GM21526 (cell line): ENCODE data around the gene HMGA1.
"Not testable (repeated sequence)": the region's sequence is repeated elsewhere in the genome, so short reads cannot be mapped to it uniquely, and the experiment has no call there.

ENCODE experiments used
- ATAC-seq: cut with Tn5 transposase; IDR thresholded peaks from one replicate; pipeline ENCODE4 v1.9.1; 2021; ENCODE audit warnings: moderate library complexity; ENCODE audit not compliant: unreplicated experiment, low FRiP score

HMGA1 gene

GRCh38 chr6:34259529-34260069 lies 22.9 kb downstream of the HMGA1 start:
- no peak for ATAC-seq

- ATAC-seq: no peak
Measured at GRCh38 chr6:34260576-34261267, 24.0 kb downstream of the HMGA1 start.

DNA sequence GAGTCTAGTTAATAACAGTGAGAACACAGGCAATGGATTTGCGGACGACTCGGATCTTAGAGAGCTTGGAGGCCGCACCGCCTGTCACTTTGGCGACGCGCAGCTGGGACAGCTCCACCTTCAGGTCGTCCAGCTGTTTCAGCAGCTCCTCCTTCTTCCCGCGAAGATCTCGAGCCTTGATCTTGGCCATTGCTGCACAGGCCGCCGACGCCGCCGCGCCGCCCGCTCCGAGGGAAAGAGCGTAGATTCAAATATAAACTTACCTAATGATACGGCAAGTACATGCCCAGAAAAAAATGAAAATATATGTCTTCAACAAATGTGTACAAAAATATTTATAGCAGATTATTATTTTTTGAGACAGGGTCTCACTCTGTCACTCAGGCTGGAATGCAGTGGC lies 26.8 kb downstream of the HMGA1 start:
- ATAC-seq: not testable (repeated sequence)

GRCh38 chr6:34267746-34268145 lies 31.1 kb downstream of the HMGA1 start:
- no peak for ATAC-seq

GRCh38 chr6:34269132-34269531 lies 32.5 kb downstream of the HMGA1 start:
- ATAC-seq: not testable (repeated sequence)

- ATAC-seq: not testable (repeated sequence)
Measured at GRCh38 chr6:34269658-34270341, 33.1 kb downstream of the HMGA1 start.

DNA sequence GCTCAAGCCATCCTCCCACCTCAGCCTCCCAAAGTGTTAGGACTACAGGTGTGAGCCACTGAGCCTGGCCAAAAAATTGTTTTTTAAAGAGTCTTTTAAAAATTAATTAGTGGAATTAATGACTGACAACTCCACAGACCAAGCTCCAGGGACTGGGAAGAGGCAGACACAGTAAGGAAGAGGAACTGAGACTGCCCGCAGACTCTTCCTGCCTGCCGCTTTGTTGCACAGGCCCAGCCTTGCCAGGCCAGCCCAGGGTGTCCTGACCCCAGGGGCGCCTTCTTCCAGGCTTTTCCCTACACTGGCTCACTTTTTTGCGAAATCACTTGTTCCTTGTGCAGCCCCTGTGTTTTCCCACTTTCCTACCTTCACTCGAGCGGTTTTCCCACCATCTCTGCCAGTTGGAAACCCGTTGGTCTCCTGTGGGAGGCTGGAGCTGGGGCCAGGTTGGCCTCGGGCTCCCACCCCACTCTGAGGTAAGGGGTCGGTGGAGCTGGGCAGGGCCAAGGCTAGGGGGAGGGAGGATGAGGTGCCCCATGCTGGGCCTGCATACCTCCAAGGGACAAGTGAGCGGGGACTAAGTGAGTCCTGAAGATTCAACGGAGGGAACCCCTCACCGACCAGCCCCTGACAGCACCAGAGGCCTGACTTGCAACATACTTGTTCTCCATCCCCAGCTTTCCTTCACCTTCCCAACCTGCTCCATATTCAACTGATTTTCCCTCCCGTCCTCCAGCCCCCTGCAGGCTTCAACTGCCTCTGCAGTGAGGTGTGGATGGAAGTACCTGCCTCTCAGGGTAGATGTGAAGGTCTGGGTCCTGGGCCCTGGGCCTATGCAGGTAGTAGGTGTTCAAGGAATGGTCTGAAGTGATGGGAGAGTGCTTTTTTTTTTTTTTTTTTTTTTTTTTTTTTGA lies 35.6 kb downstream of the HMGA1 start:
- no peak for ATAC-seq

- no peak for ATAC-seq
Measured at GRCh38 chr6:34273242-34273805, 36.7 kb downstream of the HMGA1 start.

DNA sequence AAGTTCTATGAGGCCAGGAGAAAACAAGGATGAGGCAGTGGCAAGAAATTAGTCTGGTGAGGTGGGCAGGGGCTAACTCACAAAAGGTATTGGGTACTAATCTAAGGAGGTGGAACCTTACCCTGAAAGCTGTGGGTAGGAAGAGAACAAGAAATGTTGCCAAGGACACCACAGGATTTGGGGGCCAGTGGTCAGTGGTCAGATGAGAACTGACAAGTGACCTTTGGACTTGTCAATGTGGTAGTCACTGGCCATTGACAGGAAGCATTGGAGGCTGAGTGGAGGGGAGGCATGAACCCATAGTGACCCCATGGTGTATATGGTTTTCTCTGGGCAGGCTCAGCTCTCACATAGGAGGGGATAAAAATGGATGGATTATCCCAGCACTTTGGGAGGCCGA lies 37.5 kb downstream of the HMGA1 start:
- ATAC-seq: no peak

- no peak for ATAC-seq
Measured at GRCh38 chr6:34275128-34275804, 38.6 kb downstream of the HMGA1 start.

DNA sequence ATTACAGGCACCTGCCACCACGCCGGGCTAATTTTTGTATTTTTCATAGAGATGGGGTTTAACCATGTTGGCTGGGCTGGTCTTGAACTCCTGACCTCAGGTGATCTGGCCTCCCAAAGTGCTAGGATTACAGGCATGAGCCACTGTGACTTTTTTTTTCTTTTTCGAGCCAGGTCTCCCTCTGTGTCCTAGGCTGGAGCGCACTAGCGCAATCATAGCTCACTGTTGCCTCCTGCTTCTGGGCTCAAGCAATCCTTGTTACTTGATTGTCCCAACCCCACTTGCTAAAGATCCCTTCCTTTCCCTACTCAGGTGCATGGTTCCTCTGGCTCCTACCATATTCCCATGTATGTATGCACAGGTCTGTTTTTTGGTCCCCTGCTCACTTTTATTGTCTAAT lies 39.5 kb downstream of the HMGA1 start:
- ATAC-seq: no peak

- ATAC-seq: no peak
Measured at GRCh38 chr6:34276881-34277762, 40.4 kb downstream of the HMGA1 start.

GRCh38 chr6:34277763-34278112 lies 41.1 kb downstream of the HMGA1 start:
- ATAC-seq: no peak

DNA sequence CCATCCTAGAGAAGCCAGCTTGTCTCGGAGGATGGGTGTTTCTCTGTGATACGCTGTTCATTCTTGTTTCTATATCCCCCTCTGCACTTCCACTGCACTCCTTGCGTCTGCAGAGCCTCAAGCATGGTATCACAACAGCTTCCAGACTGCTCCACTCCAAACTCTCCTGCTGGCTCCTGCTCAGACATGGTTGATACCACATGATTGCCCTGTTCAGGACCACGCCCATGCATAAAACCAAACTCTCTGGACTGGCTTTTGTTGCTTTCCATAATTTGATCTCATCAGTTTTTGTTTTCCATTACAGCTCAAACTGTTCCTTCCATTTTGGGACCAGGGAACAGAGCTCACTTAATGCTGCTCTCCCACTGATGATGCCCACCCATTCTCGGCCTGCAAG lies 42.2 kb downstream of the HMGA1 start:
- ATAC-seq: no peak

- ATAC-seq: no peak
Measured at GRCh38 chr6:34280216-34280615, 43.5 kb downstream of the HMGA1 start.

DNA sequence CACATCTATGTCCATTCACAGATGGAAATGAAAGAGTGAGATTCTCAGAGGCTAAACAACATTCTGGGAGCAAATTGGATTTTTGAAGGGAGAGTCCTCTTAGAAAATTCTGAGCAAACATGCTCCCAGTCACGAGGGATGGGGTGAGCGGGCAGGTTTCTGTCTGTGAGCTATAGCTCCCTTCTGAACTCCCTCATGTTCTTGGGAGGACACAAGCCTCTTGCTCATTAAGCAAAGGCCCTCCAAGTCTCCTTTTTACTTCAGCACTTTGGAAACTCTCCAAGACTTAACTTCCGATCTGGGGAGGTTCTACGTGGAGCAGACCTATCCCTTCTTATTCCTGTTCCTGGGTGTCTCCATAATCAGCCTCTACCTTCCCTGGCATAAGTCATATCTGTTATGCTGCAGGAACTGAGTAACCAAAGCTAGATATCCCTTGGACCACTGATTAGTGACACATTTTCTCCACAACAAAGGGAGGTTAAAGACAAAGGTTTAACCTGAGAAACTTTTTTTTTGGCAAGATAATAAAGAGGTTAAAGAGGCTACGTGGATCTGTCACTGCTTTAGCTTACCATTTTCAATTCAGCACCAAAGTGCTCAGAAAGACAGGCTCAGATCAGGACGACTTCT lies 45.1 kb downstream of the HMGA1 start:
- ATAC-seq: no peak

- no peak for ATAC-seq
Measured at GRCh38 chr6:34284563-34285447, 48.1 kb downstream of the HMGA1 start.
